A549 (cell line): ENCODE data around the gene EDN2. TPM values are rescaled to one million over a fixed set of nuclear protein-coding genes. Genes with fewer than 3 reads are reported as not detected.

ENCODE experiments used
- ATAC-seq, 2 experiments: fragments of 200-7000 bp in 1 of 2; fragments of >200 bp in 1 of 2; cut with Nextera tagmentation in 1 of 2; cut with Tn5 transposase in 1 of 2; 3 replicates each; pipeline versions ENCODE4 v1.8.0 to v1.9.1; 2018 to 2020; ENCODE audit warnings: mild to moderate bottlenecking in 1 of 2, moderate library complexity in 1 of 2
- CTCF ChIA-PET: fragments of 300-600 bp; sonication (Branson Sonifier 250); formaldehyde crosslinking; extraction: SDS; loops from one replicate; lab custom pipeline; 2021; ENCODE audit warnings: antibody characterized with exemption, inconsistent platforms; lab: Yijun Ruan, JAX
- POLR2A ChIA-PET: fragments of 350-600 bp; formaldehyde crosslinking; extraction: SDS; loops from one replicate; lab custom pipeline; 2021; ENCODE audit warnings: antibody characterized with exemption, inconsistent platforms; lab: Yijun Ruan, JAX
- DNase-seq, 2 experiments: peaks; one replicate each; pipeline versions ENCODE4 v3.0.0 to v3.0.0-alpha.2; 2011 to 2016; ENCODE audit warnings: low read depth in 1 of 2, low spot score in 1 of 2
- FAIRE-seq: peaks from 2 replicates; lab custom pipeline; 2011; peaks lifted over from hg19 to GRCh38; lab: Jason Lieb, UNC
- H3K27ac ChIP-seq, 2 experiments: fragments of >200 bp; sonication (Bioruptor Twin); formaldehyde crosslinking; 3 replicates each; pipeline ENCODE4 v1.5.1; 2016 to 2017
- H3K4me1 ChIP-seq: fragments of >200 bp; sonication (Bioruptor Twin); formaldehyde crosslinking; 3 replicates; pipeline ENCODE4 v1.6.1; 2016
- H3K4me2 ChIP-seq: fragments of >200 bp; sonication (Bioruptor Twin); formaldehyde crosslinking; 3 replicates; pipeline ENCODE4 v1.6.1; 2016
- H3K4me3 ChIP-seq: fragments of >200 bp; sonication (Bioruptor Twin); formaldehyde crosslinking; 3 replicates; pipeline ENCODE4 v1.5.1; 2016
- H3K9me3 ChIP-seq: fragments of >200 bp; sonication (Bioruptor Twin); formaldehyde crosslinking; 3 replicates; pipeline ENCODE4 v1.6.1; 2016
- BCL3 ChIP-seq: fragments of >200 bp; sonication (Bioruptor Twin); formaldehyde crosslinking; IDR thresholded peaks from 3 replicates; pipeline ENCODE4 v1.6.1; 2016
- BHLHE40 ChIP-seq: IDR thresholded peaks from 2 replicates; pipeline ENCODE4 v1.6.1; 2012; ENCODE audit warnings: low read depth, low read length, inconsistent platforms
- CBX8 ChIP-seq: fragments of 200-600 bp; sonication (generic); IDR thresholded peaks from 2 replicates; pipeline ENCODE4 v1.6.1; 2016
- EP300 ChIP-seq, 2 experiments: fragments of >200 bp; sonication (Bioruptor Twin); formaldehyde crosslinking; IDR thresholded peaks; 2 replicates in 1 of 2; 3 replicates in 1 of 2; pipeline ENCODE4 v1.6.1; 2016 to 2017
- ESRRA ChIP-seq: fragments of 150-350 bp; IDR thresholded peaks from 2 replicates; pipeline ENCODE4 v1.6.1; 2014; ENCODE audit warnings: mild to moderate bottlenecking, low read length, borderline replicate concordance
- FOSL2 ChIP-seq, 2 experiments: fragments of 450-650 bp in 1 of 2; fragments of >200 bp in 1 of 2; sonication (Bioruptor Twin) in 1 of 2; formaldehyde crosslinking; IDR thresholded peaks; 2 replicates each; pipeline versions ENCODE4 v1.5.0 to v1.6.1; 2016 to 2020; ENCODE audit warnings: mild to moderate bottlenecking in 1 of 2, moderate library complexity in 1 of 2
- FOXS1 ChIP-seq: fragments of 250-450 bp; sonication (Bioruptor Pico); IDR thresholded peaks from 2 replicates; pipeline ENCODE4 v1.5.0; 2020; ENCODE audit warnings: mild to moderate bottlenecking, moderate library complexity
- HDAC2 ChIP-seq: fragments of 200-600 bp; sonication (generic); IDR thresholded peaks from 2 replicates; pipeline ENCODE4 v1.6.1; 2016
- HMGXB4 ChIP-seq: fragments of 250-450 bp; sonication (Bioruptor Pico); IDR thresholded peaks from 2 replicates; pipeline ENCODE4 v1.5.0; 2021; ENCODE audit warnings: mild to moderate bottlenecking, moderate library complexity, borderline replicate concordance
- HOXA7 ChIP-seq: fragments of 250-450 bp; sonication (Bioruptor Pico); IDR thresholded peaks from 2 replicates; pipeline ENCODE4 v1.5.0; 2020; ENCODE audit warnings: mild to moderate bottlenecking, moderate library complexity
- HOXB13 ChIP-seq: fragments of 250-450 bp; sonication (Bioruptor Pico); IDR thresholded peaks from 2 replicates; pipeline ENCODE4 v1.5.0; 2020; ENCODE audit warnings: low read depth, mild to moderate bottlenecking, moderate library complexity
- JUN ChIP-seq, 2 experiments: fragments of >200 bp; sonication (Bioruptor Twin); formaldehyde crosslinking; IDR thresholded peaks; 2 replicates in 1 of 2; 3 replicates in 1 of 2; pipeline ENCODE4 v1.6.1; 2016 to 2017
- JUNB ChIP-seq: fragments of >200 bp; sonication (Bioruptor Twin); formaldehyde crosslinking; IDR thresholded peaks from 2 replicates; pipeline ENCODE4 v1.6.1; 2016
- KDM1A ChIP-seq: fragments of 200-600 bp; sonication (generic); IDR thresholded peaks from 2 replicates; pipeline ENCODE4 v1.6.1; 2016; ENCODE audit warnings: low read depth, mild to moderate bottlenecking
- MAZ ChIP-seq: fragments of 150-350 bp; IDR thresholded peaks from 2 replicates; pipeline ENCODE4 v1.6.1; 2014; ENCODE audit warnings: antibody characterized with exemption, low read depth, low read length, borderline replicate concordance
- MYC ChIP-seq: IDR thresholded peaks from 2 replicates; pipeline ENCODE4 v1.6.1; 2012; ENCODE audit warnings: mild to moderate bottlenecking, inconsistent platforms, low read length, improper control_type of control experiment, borderline replicate concordance
- PBX3 ChIP-seq: IDR thresholded peaks from 2 replicates; pipeline ENCODE4 v1.6.1; 2012
- PHF8 ChIP-seq: fragments of 200-600 bp; sonication (generic); IDR thresholded peaks from 2 replicates; pipeline ENCODE4 v1.6.1; 2016; ENCODE audit warnings: low read depth, mild to moderate bottlenecking, antibody characterized with exemption, moderate library complexity, borderline replicate concordance
- POLR2AphosphoS2 ChIP-seq: conservative IDR thresholded peaks from 2 replicates; pipeline ENCODE4 v1.6.1; 2012; ENCODE audit warnings: low read length, improper control_type of control experiment, inconsistent platforms
- RCOR1 ChIP-seq: fragments of 150-350 bp; IDR thresholded peaks from 2 replicates; pipeline ENCODE4 v1.6.1; 2014; ENCODE audit warnings: antibody characterized with exemption, low read length, low read depth
- RFX5 ChIP-seq: fragments of 450-650 bp; IDR thresholded peaks from 2 replicates; pipeline ENCODE4 v1.7.1; 2014; ENCODE audit warnings: antibody characterized with exemption, mild to moderate bottlenecking, moderate library complexity
- SMC3 ChIP-seq: fragments of >200 bp; sonication (Bioruptor Twin); formaldehyde crosslinking; IDR thresholded peaks from 3 replicates; pipeline ENCODE4 v1.6.1; 2018; ENCODE audit warnings: inconsistent platforms
- TFCP2L1 ChIP-seq: fragments of 250-450 bp; sonication (Bioruptor Pico); IDR thresholded peaks from 2 replicates; pipeline ENCODE4 v1.5.0; 2021; ENCODE audit warnings: mild to moderate bottlenecking
- USF2 ChIP-seq: fragments of 450-650 bp; IDR thresholded peaks from 2 replicates; pipeline ENCODE4 v1.6.1; 2014; ENCODE audit warnings: antibody characterized with exemption
- WGBS: methylation state at CpG from one replicate; pipeline ENCODE4 v1.1.6; 2017; ENCODE audit errors: missing lambda C conversion rate; 5-methylcytosine and 5-hydroxymethylcytosine counted together
- polyA plus RNA-seq, 4 experiments: library from polyadenylated mRNA; depleted of rRNA in 3 of 4; stranded (reverse); fragments of >200 nt; fragmentation: RNase III in 1 of 4; extraction: RNeasy Plus Mini Kit Qiagen cat#74134 plus additional on column Dnase treatment in 1 of 4; gene quantifications; 2 replicates in 3 of 4; 3 replicates in 1 of 4; pipeline ENCODE4 v1.2.3, GENCODE V29; 2011 to 2017

Gene EDN2
- polyA plus RNA-seq, 2 of the 4 experiments (the other 2 are of a cell fraction), result 1.2 to 3.2 TPM

GRCh38 chr1:41431490-41432350 is 52.8 kb downstream of the EDN2 start:
- ChIA-PET POLR2A (interaction anchor here (1.4 kb wide), 1 partner anchor 406 kb away, joined by 3 read pairs; no protein-coding TSS in a partner anchor), CTCF (interaction anchor here (0.6 to 8.5 kb wide), 28 partner anchors 12 to 329 kb away, joined by 3 to 107 read pairs (median 6); partner anchors contain the start of gene FOXO6)
- no peaks in the 10 kb centered on the region for H3K9me3 ChIP-seq
- no peak overlapping the region for H3K4me3 ChIP-seq
- peak overlapping the region; percentile 80 to 90 for H3K27ac ChIP-seq
- WGBS, result 91% methylated on average over 15 of the region's 20 CpGs
- peak overlapping the region; percentile 82 for H3K4me2 ChIP-seq
- no peak for FAIRE-seq
- ATAC-seq, result no peak
- TF ChIP-seq MAZ (no peak), HMGXB4 (CRISPR knock-in tag) (no peak), SMC3 (no peak), CBX8 (no peak), BCL3 (no peak), MYC (no peak), BHLHE40 (no peak), EP300 (IDR thresholded peaks at IDR 0.05) (no peak), POLR2AphosphoS2 (no peak), JUN (IDR thresholded peaks at IDR 0.05) (no peak), JUNB (no peak), PHF8 (no peak), RCOR1 (no peak), FOXS1 (CRISPR knock-in tag) (no peak), RFX5 (no peak), HDAC2 (no peak), TFCP2L1 (CRISPR knock-in tag) (no peak), ESRRA (no peak), FOSL2 (IDR thresholded peaks at IDR 0.05) (no peak), FOSL2 (CRISPR knock-in tag; IDR thresholded peaks at IDR 0.05) (no peak), USF2 (no peak)
- TF ChIP-seq, all 56 proteins: peak for 0
- no peak for DNase-seq
- peaks cover 23% of the 10 kb centered on the region for H3K4me1 ChIP-seq

GRCh38 chr1:41430582-41430981 is 53.9 kb downstream of the EDN2 start:
- FAIRE-seq (no peak), ATAC-seq (no peak), DNase-seq (no peak)
- ChIA-PET CTCF (interaction anchor here (1.6 to 8.5 kb wide), 3 partner anchors 11 to 147 kb away, joined by 5 to 107 read pairs (median 9); partner anchors contain the start of gene FOXO6), POLR2A (no interaction called here)
- TF ChIP-seq HOXB13 (CRISPR knock-in tag) (no peak), PBX3 (no peak), HOXA7 (no peak), TFCP2L1 (CRISPR knock-in tag) (no peak), KDM1A (no peak)
- WGBS, result 64% methylated on average over 4 of the region's 4 CpGs
- Histone ChIP-seq H3K9me3 (no peaks in the 10 kb centered on the region), H3K4me1 (peaks cover 23% of the 10 kb centered on the region), H3K4me2 (no peak overlapping the region), H3K27ac (no peak overlapping the region), H3K4me3 (no peak overlapping the region)
